K562 (cell line): ENCODE results near the gene HES4. TPM values are rescaled to one million over a fixed set of nuclear protein-coding genes. Genes with fewer than 3 reads are reported as not detected.

Experiments
- ATAC-seq: fragments of 200-7000 bp; cut with Tn5 transposase; 3 replicates; pipeline ENCODE4 v1.9.1; 2020; ENCODE audit warnings: moderate library complexity
- BruUV-seq: library from RNA; stranded (reverse); fragments of 400-500 nt; replicated peaks from 2 replicates; lab custom pipeline; 2021; lab: Mats Ljungman, UMichigan
- CTCF ChIA-PET: fragments of 300-600 bp; formaldehyde crosslinking; extraction: SDS; loops from one replicate; lab custom pipeline; 2021; ENCODE audit warnings: low intra/inter-chr PET ratio; lab: Yijun Ruan, JAX
- POLR2A ChIA-PET: fragments of 300-600, 350-650 bp; sonication (Branson Sonifier 250); formaldehyde crosslinking; extraction: SDS; loops from one replicate; lab custom pipeline; 2021; ENCODE audit warnings: antibody characterized with exemption, inconsistent platforms; lab: Yijun Ruan, JAX
- DNase-seq, 4 experiments: peaks; one replicate each; pipeline versions ENCODE4 v3.0.0 to v3.0.0-alpha.2; 2011 to 2018; ENCODE audit warnings: low spot score in 3 of 4, mixed read lengths in 3 of 4; ENCODE audit errors: extremely low read depth in 1 of 4
- FAIRE-seq: peaks from 2 replicates; lab custom pipeline; 2011; peaks lifted over from hg19 to GRCh38; lab: Jason Lieb, UNC
- H2AFZ ChIP-seq: 2 replicates; pipeline ENCODE4 v1.6.0; 2011; ENCODE audit warnings: low read depth, low read length, control low read depth, inconsistent platforms
- H3K27ac ChIP-seq: fragments of 200-600 bp; 3 replicates; pipeline ENCODE4 v1.8.0; 2011; ENCODE audit warnings: low read depth, mild to moderate bottlenecking, control low read depth, inconsistent platforms, low read length, moderate library complexity, mixed read lengths; ENCODE audit errors: extremely low read depth
- H3K27me3 ChIP-seq, 2 experiments: fragments of 300-600 bp in 1 of 2; 2 replicates in 1 of 2; 3 replicates in 1 of 2; pipeline versions ENCODE4 v1.6.0 to v1.8.0; 2011; ENCODE audit warnings: inconsistent platforms in 2 of 2, low read length in 2 of 2, mild to moderate bottlenecking in 1 of 2, mixed read lengths in 1 of 2, moderate library complexity in 1 of 2; ENCODE audit not compliant: control insufficient read depth in 2 of 2, insufficient read depth in 2 of 2
- H3K36me3 ChIP-seq: fragments of 300-600 bp; 3 replicates; pipeline ENCODE4 v1.8.0; 2011; ENCODE audit warnings: mild to moderate bottlenecking, low read length, inconsistent platforms; ENCODE audit not compliant: control insufficient read depth, insufficient read depth
- H3K4me1 ChIP-seq, 2 experiments: fragments of 200-600 bp in 1 of 2; replicated peaks in 1 of 2; 2 replicates in 1 of 2; 3 replicates in 1 of 2; pipeline versions ENCODE4 v1.5.1 to v1.8.0; 2011; ENCODE audit warnings: inconsistent platforms in 2 of 2, low read length in 2 of 2, mild to moderate bottlenecking in 1 of 2, mixed read lengths in 1 of 2, moderate library complexity in 1 of 2; ENCODE audit not compliant: control insufficient read depth in 2 of 2, insufficient read depth in 2 of 2
- H3K4me2 ChIP-seq: 2 replicates; pipeline ENCODE4 v1.6.1; 2011; ENCODE audit warnings: low read length, control low read depth, inconsistent platforms, mixed read lengths; ENCODE audit not compliant: insufficient read depth
- H3K4me3 ChIP-seq: fragments of 200-600 bp; sonication (generic), shearing (Covaris generic); 2 replicates; pipeline ENCODE4 v1.5.1; 2016; ENCODE audit warnings: control low read depth, inconsistent platforms
- H3K79me2 ChIP-seq: fragments of 200-600 bp; 3 replicates; pipeline ENCODE4 v1.8.0; 2011; ENCODE audit warnings: low read length, inconsistent platforms; ENCODE audit not compliant: control insufficient read depth, insufficient read depth
- H3K9ac ChIP-seq, 2 experiments: 2 replicates each; pipeline versions ENCODE4 v1.6.0 to v1.6.1; 2011; ENCODE audit warnings: low read depth in 2 of 2, low read length in 2 of 2, control low read depth in 1 of 2, inconsistent platforms in 1 of 2, mild to moderate bottlenecking in 1 of 2, mixed read lengths in 1 of 2; ENCODE audit not compliant: insufficient read depth in 1 of 2
- H3K9me1 ChIP-seq: one replicate; pipeline ENCODE4 v1.6.0; 2011; ENCODE audit warnings: inconsistent platforms, mild to moderate bottlenecking, low read length, moderate library complexity; ENCODE audit not compliant: control insufficient read depth, insufficient read depth
- H3K9me3 ChIP-seq: replicated peaks from 2 replicates; pipeline ENCODE4 v1.5.1; 2011; ENCODE audit warnings: low read depth, low read length, inconsistent platforms; ENCODE audit not compliant: control insufficient read depth, insufficient read depth
- H4K20me1 ChIP-seq: replicated peaks from 2 replicates; pipeline ENCODE4 v1.6.1; 2011; ENCODE audit warnings: low read length, inconsistent platforms, mixed read lengths; ENCODE audit not compliant: control insufficient read depth, insufficient read depth
- BDP1 ChIP-seq: IDR thresholded peaks from 3 replicates; pipeline ENCODE4 v1.6.1; 2011; ENCODE audit not compliant: insufficient read length, insufficient read depth
- CREB1 ChIP-seq, 2 experiments: sonication (generic) in 1 of 2; formaldehyde crosslinking in 1 of 2; IDR thresholded peaks; 2 replicates each; pipeline versions ENCODE4 v1.6.1 to v1.8.0; 2012 to 2022; ENCODE audit warnings: inconsistent platforms in 1 of 2, mild to moderate bottlenecking in 1 of 2, missing genetic modification reagents in 1 of 2, moderate library complexity in 1 of 2
- DLX4 ChIP-seq: fragments of 250-450 bp; sonication (Bioruptor Pico); IDR thresholded peaks from 2 replicates; pipeline ENCODE4 v1.6.1; 2021; ENCODE audit warnings: mild to moderate bottlenecking
- HDGF ChIP-seq: fragments of 450-650 bp; IDR thresholded peaks from 2 replicates; pipeline ENCODE4 v1.6.1; 2016
- HMGN3 ChIP-seq: IDR thresholded peaks from 2 replicates; pipeline ENCODE4 v1.6.1; 2011; ENCODE audit warnings: borderline replicate concordance, low read depth, mild to moderate bottlenecking, mixed read lengths, low read length; ENCODE audit not compliant: insufficient read length; ENCODE audit errors: extremely low read depth
- MLX ChIP-seq, 2 experiments: fragments of 450-650 bp in 1 of 2; sonication (generic) in 1 of 2; formaldehyde crosslinking; conservative IDR thresholded peaks; 2 replicates each; pipeline versions ENCODE4 v1.4.0 to v1.8.1; 2020 to 2022; ENCODE audit warnings: mild to moderate bottlenecking in 1 of 2, missing genetic modification reagents in 1 of 2
- POLR2A ChIP-seq: fragments of 450-650 bp; conservative IDR thresholded peaks from 2 replicates; pipeline ENCODE4 v1.6.1; 2016
- POU5F1 ChIP-seq: fragments of 150-350 bp; IDR thresholded peaks from 2 replicates; pipeline ENCODE4 v1.6.1; 2014; ENCODE audit warnings: borderline replicate concordance, low read length, low read depth, mild to moderate bottlenecking; ENCODE audit not compliant: partially characterized antibody
- SMAD4 ChIP-seq: fragments of 250-450 bp; sonication (Bioruptor Pico); conservative IDR thresholded peaks from 2 replicates; pipeline ENCODE4 v1.8.0; 2021; ENCODE audit warnings: inconsistent platforms, mild to moderate bottlenecking, moderate library complexity
- SOX6 ChIP-seq: fragments of 450-650 bp; IDR thresholded peaks from 2 replicates; pipeline ENCODE4 v1.6.1; 2014; ENCODE audit warnings: mild to moderate bottlenecking
- ZFP91 ChIP-seq: sonication (generic); formaldehyde crosslinking; IDR thresholded peaks from 2 replicates; pipeline ENCODE4 v1.8.0; 2022; ENCODE audit warnings: mild to moderate bottlenecking, missing genetic modification reagents
- ZNF398 ChIP-seq: fragments of 250-450 bp; sonication (Bioruptor Pico); IDR thresholded peaks from 2 replicates; pipeline ENCODE4 v1.8.0; 2021; ENCODE audit warnings: moderate library complexity, mild to moderate bottlenecking, inconsistent platforms
- ZNF740 ChIP-seq, 3 experiments: fragments of 200-800 bp in 1 of 3; sonication (Bioruptor generic) in 1 of 3; sonication (generic) in 1 of 3; formaldehyde crosslinking in 1 of 3; IDR thresholded peaks; 2 replicates each; pipeline versions ENCODE4 v1.6.1 to v1.8.0; 2016 to 2022; ENCODE audit warnings: mild to moderate bottlenecking in 2 of 3, missing compliant biosample characterization in 2 of 3, missing genetic modification characterization in 2 of 3, missing genetic modification reagents in 1 of 3
- ZNF780A ChIP-seq: fragments of 250-450 bp; sonication (Bioruptor Pico); IDR thresholded peaks from 2 replicates; pipeline ENCODE4 v1.5.0; 2021; ENCODE audit warnings: mild to moderate bottlenecking
- WGBS: fragments of 100-300 bp; shearing (Covaris generic); methylation state at CpG from one replicate; pipeline ENCODE4 v1.1.6; 2016; ENCODE audit warnings: low coverage, mixed read lengths; ENCODE audit not compliant: insufficient coverage; ENCODE audit errors: missing lambda C conversion rate; 5-methylcytosine and 5-hydroxymethylcytosine counted together
- in situ Hi-C: fragments of 300-500 bp; cut with MboI; formaldehyde crosslinking; loops from 4 replicates; pipeline ENCODE4 v1.15.0; 2018; ENCODE audit warnings: inconsistent platforms, mixed read lengths
- intact Hi-C: fragments of 100-400 bp; cut with micrococcal nuclease; formaldehyde crosslinking; loops from 2 replicates; pipeline ENCODE4 v1.14.2; 2022
- polyA plus RNA-seq, 8 experiments: library from polyadenylated mRNA; depleted of rRNA in 4 of 8; stranded (reverse) in 5 of 8; unstranded in 3 of 8; fragments of >200 nt; fragmentation: Nextera tagmentation in 2 of 8; fragmentation: Illumina TruSeq in 1 of 8; extraction: Ambion mirVana in 2 of 8; extraction: Trizol in 1 of 8; gene quantifications; 2 replicates each; pipeline versions ENCODE4 v1.2.1 to v1.2.3, GENCODE V29; 2011 to 2014; ENCODE audit warnings: inconsistent platforms in 1 of 8, missing spikeins in 1 of 8
- total RNA-seq, 7 experiments: library from RNA; depleted of rRNA in 6 of 7; stranded (reverse); fragments of >200 nt in 6 of 7; fragmentation: Illumina TruSeq in 2 of 7; extraction: Trizol in 2 of 7; gene quantifications; 2 replicates each; pipeline versions ENCODE4 v1.2.1 to v1.2.3, GENCODE V29; 2011 to 2021; ENCODE audit warnings: low replicate concordance in 1 of 7

Gene HES4
- total and polyA plus RNA-seq, 9 of the 15 experiments (the other 6 are each of a cell fraction or from before 2014, with no cell fraction given) = 0.21 to 43.7 (median 5.3) TPM; not detected in 2

- no TSS peak for BruUV-seq
- FAIRE-seq = no peak
- 77% methylated on average over 11 of the region's 26 CpGs for WGBS
- Histone ChIP-seq H3K4me2 (no peak overlapping the region; the same call in 1 of the 2 replicates), H3K36me3 (peaks cover 42% of the 10 kb centered on the region; the same call in 2 of the 3 replicates), H2AFZ (no peak overlapping the region), H3K9me1 (no peaks in the 10 kb centered on the region), H3K9me3 (peaks cover 6% of the 10 kb centered on the region), H3K27ac (peak overlapping the region; percentile 71; the same call in 1 of the 3 replicates), H3K79me2 (peaks cover 12% of the 10 kb centered on the region; the same call in 2 of the 3 replicates), H3K9ac (peak overlapping the region; percentile 15 to 64; a peak in 3 of 4 replicates), H3K27me3 (no peaks in the 10 kb centered on the region; a peak in 1 of 5 replicates), H3K4me3 (no peak overlapping the region), H3K4me1 (peaks cover 20 to 73% of the 10 kb centered on the region in 2 experiments), H4K20me1 (no peaks in the 10 kb centered on the region)
- DNase-seq = no peak
- POLR2A ChIA-PET = interaction anchor here (0.6 to 1.4 kb wide), 3 partner anchors 9 to 27 kb away, joined by 3 to 4 read pairs (median 3); no protein-coding TSS in a partner anchor
- CTCF ChIA-PET = no interaction called here
- ATAC-seq = no peak
- intact Hi-C loops (no loop called here), in situ Hi-C loops (no loop called here)
- TF ChIP-seq BDP1 (no peak), ZFP91 (CRISPR knock-in tag) (no peak), ZNF740 (CRISPR knock-in tag; IDR thresholded peaks at IDR 0.05) (peak; percentile 71), ZNF740 (tag; IDR thresholded peaks at IDR 0.05) (no peak), HMGN3 (peak; percentile 28), SMAD4 (no peak), CREB1 (IDR thresholded peaks at IDR 0.05) (no peak), CREB1 (CRISPR knock-in tag; IDR thresholded peaks at IDR 0.05) (peak; percentile 36; the same call in 1 of the 2 replicates), SOX6 (no peak), POLR2A (0 out of 2 replicates have a peak, but pooled peaks have one; percentile 20), DLX4 (CRISPR knock-in tag) (no peak), ZNF780A (CRISPR knock-in tag) (no peak), HDGF (no peak), POU5F1 (no peak), ZNF398 (CRISPR knock-in tag) (no peak), MLX (CRISPR knock-in tag; conservative IDR thresholded peaks at IDR 0.05) (no peak)
Measured at GRCh38 chr1:965526-966134, 34.3 kb downstream of the HES4 start.
